ENCODE data around the gene FBXO40.
"Not testable (repeated sequence)": the region's sequence is repeated elsewhere in the genome, so short reads cannot be mapped to it uniquely, and the experiment has no call there.

The FBXO40 gene, protein sequence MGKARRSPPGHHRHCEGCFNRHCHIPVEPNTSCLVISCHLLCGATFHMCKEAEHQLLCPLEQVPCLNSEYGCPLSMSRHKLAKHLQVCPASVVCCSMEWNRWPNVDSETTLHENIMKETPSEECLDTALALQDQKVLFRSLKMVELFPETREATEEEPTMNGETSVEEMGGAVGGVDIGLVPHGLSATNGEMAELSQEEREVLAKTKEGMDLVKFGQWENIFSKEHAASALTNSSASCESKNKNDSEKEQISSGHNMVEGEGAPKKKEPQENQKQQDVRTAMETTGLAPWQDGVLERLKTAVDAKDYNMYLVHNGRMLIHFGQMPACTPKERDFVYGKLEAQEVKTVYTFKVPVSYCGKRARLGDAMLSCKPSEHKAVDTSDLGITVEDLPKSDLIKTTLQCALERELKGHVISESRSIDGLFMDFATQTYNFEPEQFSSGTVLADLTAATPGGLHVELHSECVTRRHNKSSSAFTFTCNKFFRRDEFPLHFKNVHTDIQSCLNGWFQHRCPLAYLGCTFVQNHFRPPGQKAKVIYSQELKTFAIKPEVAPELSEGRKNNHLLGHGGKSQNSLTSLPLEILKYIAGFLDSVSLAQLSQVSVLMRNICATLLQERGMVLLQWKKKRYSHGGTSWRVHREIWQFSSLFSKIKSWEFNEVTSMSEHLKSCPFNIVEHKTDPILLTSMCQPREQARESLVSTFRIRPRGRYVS

DNA sequence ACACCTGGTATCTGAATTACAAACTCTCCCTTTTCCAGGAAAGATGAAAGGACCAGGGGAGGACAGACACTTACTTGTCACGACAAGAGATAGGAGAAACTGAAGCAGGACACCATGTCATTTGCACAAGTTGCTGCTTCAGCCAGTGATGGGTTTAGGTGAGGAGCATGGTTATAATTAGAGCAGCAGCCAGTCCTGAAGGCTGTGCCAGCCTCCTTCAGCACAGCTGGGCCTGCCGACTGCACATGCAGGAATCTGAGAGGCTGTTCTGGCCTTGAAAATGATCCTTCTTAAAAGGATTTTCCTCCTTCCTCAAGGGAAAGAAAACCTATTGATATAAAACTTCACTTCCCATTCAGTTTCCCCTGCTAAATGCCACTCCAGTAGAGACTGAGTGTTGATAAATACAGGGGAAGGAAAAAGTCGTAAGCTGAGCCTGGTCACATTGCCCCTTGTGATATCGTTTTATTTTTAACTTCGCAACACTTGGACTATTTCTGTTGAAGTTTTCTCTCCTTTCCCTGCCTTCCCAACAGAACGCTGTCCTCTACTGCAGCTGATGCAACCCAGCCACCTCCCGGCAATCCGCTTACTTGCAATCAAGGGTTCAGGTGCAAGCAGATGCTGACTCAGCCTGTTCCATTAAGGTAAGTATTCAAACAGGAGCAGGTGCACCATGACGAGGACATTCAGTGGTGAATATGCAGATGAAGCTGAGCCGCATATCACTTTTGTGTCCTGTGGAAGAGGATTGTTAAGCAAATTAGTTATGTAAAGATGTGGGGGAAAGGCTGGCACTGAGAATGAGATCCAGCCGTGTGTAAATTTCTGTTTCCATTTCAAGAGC, at the start of gene FBXO40:
TSS of gene FBXO40 (plus strand) at position 524 of the 847 bp plus-strand sequence. CDS start 27,197 bp downstream, outside the sequence.
- in situ Hi-C loops (cut with HindIII; ENCODE audit: low sequenced_read_pairs) = no loop called here

DNA sequence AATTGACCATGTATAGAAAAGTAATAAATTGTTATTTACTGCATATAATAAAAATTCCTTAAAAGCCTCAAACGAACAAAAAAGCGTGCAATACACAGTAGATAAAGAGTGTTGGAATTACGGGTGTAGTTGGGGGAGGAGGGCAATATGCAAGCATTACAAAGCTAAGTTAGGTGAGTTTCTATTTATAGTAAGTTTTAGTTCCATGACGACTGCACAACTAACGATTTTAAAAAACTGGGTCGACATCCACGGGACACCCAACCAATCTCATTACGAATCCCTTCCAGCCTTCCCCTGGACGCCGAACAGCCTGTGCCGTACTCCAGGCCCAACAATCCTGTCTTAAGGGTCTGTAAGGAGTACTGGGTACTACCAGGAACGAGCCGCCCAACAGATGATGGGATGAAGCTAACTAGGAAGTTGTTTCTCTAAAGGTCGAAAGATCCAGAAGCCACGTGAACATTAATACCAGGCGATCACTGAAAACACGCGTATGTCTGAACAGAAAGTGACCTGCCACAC, 48.1 kb upstream of the FBXO40 start:
- in situ Hi-C loops (cut with HindIII; ENCODE audit: low sequenced_read_pairs) = no loop called here

DNA sequence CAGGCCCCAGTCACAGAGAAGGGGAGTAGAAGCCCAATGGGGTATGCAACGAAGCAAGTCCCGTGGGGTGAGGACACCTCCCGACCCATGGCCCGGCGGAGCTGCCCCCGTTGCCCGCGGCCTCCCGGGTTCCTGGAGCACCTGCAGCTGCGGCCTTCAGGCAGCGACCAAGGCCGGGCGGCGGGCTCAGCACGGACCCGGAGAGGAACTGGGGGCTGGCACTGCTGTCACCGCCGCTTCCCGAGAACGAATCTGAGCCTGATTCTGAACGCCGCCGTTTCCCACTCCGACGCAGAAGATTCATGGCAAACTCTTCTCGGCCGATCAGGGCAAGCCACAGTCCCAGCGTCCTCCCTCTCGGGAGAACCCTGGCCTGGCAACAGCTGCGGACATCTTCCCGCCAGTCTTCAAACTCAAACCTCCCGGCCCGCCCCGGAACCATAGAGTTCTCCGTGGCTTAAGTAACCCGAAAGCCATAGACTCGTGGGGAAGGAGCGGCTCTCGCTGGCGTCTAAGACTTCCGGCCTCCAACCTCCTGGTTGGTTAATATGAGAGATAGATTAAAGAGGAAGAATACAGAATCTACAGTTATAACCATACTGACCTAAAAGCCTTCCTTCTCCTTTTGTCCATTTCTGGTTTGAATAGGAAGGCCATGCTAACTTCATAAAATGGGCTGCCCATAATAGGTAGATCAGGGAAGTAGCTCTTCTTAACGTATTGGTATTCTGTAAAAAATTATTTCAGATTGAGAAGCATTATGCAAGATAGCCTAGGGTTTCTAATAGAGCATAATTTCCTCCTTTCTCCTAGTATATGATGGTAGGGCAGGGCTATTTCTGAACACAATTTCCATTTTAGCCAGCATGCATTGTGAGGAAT, 47.4 kb upstream of the FBXO40 start, which contains the start of gene POLQ:
TSS of gene POLQ (minus strand) at position 415 of the 882 bp plus-strand sequence. CDS start at position 304, 111 bp downstream.
- in situ Hi-C loops (cut with HindIII; ENCODE audit: low sequenced_read_pairs) = no loop called here

DNA sequence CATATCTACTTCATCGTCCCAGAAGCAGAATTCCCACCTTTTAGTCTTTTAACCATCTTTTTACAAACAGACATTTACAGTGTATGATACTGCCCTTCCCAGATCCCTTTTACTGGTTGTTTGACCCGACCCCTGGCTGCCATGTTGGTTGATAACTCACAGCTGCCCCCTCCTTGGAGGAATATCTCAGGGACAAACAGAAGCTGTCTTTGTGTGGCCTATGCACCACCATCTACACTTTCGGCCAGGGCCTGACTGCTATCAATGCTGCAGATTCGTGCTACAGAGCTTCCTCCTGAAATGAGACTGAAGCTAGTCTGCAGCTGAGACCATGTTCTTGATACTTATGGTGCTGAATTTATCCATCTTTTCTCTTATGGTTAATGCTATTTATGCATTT, 40.8 kb upstream of the FBXO40 start:
- in situ Hi-C loops (cut with HindIII; ENCODE audit: low sequenced_read_pairs) = no loop called here

DNA sequence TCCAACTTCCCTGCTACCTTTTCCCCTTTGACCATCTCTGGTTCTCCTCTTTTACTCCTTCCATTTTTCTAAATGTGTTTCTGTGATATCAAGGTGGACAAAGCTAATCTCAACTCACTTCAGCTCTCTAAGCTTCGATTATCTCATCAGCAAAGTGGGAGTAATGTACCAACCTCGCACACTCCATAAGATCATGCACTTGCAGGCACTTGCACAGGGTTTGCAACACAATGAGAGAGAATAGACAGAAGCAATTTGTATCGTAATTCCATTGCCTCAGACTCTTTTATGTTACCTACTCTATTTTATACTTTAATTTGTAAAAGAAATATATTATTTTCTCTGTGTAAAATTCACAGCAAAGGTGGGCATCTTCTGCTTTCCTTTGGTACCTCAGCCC, 40.4 kb upstream of the FBXO40 start:
- in situ Hi-C loops (cut with HindIII; ENCODE audit: low sequenced_read_pairs) = no loop called here

DNA sequence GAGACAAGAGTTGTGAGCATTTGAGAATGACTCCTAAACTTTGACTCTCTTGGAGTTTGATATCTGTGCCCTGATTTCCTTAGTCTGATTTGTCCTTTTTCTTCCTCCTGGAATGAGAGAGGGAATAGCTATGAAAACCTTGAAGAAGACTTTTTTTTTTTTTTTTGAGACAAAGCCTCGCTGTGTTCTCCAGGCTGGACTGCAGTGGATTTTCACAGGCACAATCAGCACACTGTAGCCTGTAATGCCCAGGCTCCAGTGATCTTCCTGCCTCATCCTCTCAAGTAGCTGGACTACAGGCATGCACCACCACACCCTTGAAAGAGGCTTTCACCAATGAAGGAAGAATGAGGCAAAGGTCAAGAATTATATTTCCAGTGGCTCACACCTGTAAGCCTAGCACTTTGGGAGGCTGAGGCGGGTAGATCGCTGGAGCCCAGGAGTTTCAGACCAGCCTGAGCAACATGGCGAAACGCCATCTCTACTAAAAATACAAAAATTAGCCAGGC, 35.7 kb upstream of the FBXO40 start:
- in situ Hi-C loops (cut with HindIII; ENCODE audit: low sequenced_read_pairs) = no loop called here

DNA sequence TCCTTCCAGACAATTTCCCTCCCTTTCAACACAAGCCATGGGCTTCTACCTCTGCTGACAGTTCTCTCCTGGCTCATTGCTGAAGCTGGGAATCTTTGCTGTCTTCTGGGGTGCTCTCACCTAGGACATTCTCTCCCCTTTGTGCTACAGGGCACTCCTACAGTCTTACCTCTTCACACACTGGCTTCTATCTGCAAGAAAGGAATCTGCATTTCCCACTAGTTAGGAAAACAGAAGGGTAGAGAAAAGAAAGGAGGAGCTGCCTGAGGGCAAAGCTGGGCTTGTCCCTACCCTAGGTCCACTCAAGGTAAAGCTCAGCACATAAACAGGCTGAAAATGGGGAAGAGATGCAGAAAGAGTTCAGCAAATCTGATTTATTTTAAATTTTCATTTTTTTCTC, 31.0 kb upstream of the FBXO40 start:
- in situ Hi-C loops (cut with HindIII; ENCODE audit: low sequenced_read_pairs) = no loop called here

DNA sequence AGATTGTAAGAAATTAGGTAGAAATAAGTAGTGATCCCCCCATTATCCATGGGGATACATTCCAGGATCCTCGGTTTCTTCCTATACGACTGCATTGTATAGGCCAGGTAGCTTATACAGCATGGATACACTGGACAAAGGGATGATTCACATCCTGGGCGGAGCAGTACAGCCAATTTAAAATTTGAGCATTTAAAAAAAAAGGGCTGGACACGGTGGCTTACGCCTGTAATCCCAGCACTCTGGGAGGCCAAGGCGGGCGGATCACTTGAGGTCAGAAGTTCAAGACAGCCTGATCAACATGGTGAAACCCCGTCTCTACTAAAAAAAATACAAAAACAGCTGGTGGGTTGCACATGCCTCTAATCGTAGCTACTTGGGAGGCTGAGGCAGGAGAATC, 26.4 kb upstream of the FBXO40 start:
- in situ Hi-C loops (cut with HindIII; ENCODE audit: low sequenced_read_pairs) = no loop called here

DNA sequence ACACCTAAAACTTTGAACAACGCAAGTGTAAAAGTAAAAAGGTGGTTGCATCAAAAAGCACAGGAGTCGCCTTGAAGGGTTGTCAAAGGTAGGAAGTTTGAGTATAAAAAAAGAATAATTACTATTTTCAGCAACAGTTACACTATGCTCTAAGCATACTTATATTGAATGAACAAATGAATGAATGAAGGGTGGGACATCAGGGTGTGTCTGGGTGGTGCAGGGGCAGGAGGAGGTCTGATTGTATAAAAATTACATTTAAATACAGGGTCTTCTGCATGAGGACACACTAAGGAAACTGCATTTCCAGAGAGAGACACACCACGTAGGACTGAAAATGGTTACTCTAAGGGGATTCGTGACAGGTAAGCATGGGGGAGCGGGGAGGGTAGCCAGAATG, 25.5 kb upstream of the FBXO40 start, which contains the start of gene ARGFX:
TSS of gene ARGFX (plus strand) at position 301 of the 400 bp plus-strand sequence. CDS start 2,765 bp downstream, outside the sequence.
- in situ Hi-C loops (cut with HindIII; ENCODE audit: low sequenced_read_pairs) = no loop called here

DNA sequence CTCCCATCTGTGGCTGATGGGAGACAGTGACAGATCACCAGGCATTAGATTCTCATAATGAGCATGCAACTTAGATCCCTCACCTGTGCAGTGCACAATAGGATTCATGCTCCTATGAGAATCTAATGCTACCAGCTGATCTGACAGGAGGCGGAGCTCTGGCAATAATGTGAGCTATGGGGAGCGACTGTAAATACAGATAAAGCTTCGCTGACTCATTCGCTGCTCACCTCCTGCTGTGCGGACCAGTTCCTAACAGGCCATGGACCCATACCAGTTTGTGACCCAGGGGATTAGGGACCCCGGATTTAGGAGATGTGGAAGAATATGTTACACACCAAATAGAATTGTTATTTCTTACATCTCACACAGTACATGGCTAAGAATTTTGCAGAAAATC, 18.7 kb upstream of the FBXO40 start:
- in situ Hi-C loops (cut with HindIII; ENCODE audit: low sequenced_read_pairs) = no loop called here

DNA sequence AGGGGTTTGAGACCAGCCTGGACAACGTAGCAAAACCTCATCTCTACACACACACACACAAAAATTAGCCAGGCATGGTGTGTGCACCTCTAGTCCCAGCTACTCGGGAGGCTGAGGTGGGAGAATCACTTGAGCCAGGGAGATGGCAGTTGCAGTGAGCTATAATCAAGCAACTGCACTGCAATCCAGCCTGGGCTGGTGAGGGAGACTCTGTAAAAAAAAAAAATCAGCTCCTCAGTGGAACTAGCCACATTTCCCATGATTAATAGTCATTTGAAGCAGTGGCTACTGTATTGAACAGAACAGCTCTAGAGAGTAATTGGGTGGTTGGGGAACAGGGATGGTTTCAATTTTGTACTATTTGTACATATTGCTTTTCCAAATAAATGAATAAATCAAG, 11.5 kb upstream of the FBXO40 start:
- in situ Hi-C loops (cut with HindIII; ENCODE audit: low sequenced_read_pairs) = no loop called here

DNA sequence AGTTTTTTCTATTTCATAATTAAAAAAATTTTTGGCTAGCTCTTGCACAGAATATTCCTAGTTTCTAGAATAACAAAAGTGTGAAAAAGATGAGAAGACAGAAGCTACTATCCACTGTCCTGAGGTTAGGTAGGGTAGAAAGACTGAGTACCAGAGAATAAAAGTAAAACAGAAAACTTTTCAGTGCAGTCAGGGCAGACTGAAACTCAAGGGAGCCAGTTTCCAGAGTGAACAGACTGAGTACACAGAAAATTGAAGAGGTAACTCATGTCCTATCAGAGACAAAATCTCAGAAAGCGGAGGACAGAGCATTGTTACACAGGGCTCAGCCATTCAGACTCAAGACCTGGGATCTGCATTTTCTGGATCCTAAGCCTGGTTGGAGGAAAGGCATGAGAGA, 8.8 kb upstream of the FBXO40 start:
- in situ Hi-C loops (cut with HindIII; ENCODE audit: low sequenced_read_pairs) = no loop called here

DNA sequence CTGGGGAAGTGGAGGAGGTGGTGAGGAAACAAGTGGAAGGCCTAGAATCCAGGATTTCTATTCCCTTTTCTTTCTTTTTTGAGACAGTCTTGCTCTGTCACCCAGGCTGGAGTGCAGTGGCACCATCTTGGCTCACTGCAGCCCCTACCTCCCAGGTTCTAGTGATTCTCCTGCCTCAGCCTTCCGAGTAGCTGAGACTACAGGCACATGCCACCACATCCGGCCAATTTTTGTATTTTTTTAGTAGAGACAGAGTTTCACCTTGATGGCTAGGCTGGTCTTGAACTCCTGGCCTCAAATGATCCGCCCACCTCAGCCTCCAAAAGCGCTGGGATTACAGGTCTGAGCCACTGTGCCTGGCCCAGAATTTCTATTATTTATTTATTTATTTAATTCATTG, 627 bp downstream of the FBXO40 start:
- in situ Hi-C loops (cut with HindIII; ENCODE audit: low sequenced_read_pairs) = not testable (repeated sequence)

DNA sequence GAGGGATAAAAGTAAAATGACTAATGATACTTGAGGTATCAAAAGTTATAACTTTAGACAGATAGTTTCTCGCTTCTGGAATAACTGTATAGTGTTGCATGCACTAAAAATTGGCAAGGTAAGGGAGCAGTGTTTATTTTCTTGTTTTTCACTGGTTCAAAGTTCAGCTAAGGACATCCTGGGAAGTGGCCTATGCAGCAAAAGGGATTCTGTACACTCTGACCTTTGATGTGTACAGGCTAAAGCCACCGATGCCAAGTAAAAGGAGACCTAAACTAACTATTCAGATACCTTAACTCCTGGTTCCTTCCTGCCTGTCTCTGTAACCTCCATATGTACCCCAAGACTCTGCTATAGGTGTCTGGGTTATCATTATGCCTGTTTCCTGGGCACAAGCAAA, 1.7 kb downstream of the FBXO40 start:
- in situ Hi-C loops (cut with HindIII; ENCODE audit: low sequenced_read_pairs) = no loop called here

DNA sequence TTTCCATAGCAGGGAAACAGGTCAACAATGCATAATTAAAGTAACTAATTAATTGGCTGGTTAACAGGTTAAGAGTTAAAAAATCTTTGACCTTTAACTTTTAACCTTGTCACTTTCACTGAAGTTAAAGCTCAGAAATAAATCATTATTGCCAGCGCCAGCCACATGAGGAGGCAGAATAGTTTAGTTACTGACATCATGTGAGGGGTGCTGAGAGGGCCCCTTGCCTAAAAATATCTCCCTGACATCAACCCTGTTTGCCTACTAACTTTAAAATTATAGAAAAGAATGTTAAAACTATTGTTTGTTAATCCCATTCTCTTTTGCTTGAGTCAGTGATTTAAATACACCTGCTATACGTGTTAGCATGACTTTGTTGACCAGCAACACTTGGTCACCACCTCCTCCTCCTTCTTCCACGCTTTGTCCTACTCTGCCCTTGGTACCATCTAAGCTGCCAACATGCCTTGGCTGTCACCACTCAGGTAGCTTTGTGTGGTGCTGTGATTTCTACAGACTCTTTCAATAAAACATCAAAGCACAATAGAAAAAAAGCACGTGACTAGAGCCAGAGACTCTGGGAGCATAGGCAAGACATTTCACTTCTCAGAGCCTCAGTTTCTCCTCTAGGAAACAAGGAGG, 2.7 kb downstream of the FBXO40 start:
- in situ Hi-C loops (cut with HindIII; ENCODE audit: low sequenced_read_pairs) = no loop called here

DNA sequence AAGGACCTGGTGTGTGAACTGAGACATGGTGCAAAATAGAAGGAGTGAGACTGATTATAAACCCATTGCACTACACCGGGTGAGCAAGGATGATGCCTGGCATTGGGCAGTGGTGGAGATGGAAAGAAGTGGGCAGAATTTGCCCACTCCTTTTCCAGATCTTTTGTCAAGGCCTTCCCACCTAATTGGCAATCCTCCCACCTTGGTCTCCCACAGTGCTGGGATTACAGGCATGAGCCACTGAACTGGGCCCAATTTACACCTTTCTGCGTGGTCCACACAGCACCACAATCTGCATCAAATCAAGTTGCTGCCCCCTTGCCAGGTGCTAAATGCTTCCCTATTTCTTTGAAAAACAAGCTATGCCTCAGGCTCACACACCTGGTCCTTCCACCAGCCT, 5.4 kb downstream of the FBXO40 start:
- in situ Hi-C loops (cut with HindIII; ENCODE audit: low sequenced_read_pairs) = no loop called here

DNA sequence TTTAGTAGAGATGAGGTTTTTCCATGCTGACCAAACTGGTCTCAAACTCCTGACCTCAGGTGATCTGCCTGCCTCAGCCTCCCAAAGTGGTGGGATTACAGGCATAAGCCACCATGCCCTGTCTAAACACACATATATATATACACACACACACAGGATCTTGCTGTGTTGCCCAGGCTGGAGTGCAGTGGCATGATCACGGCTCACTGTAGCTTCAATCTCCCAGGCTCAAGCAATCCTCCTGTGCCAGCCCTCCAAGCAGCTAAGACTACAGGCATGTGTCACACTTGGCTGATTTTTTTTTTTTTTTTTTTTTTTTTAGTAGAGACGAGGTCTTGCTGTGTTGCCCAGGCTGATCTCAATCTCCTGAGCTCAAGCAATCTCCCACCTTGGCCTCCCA, 6.7 kb downstream of the FBXO40 start:
- in situ Hi-C loops (cut with HindIII; ENCODE audit: low sequenced_read_pairs) = not testable (repeated sequence)

DNA sequence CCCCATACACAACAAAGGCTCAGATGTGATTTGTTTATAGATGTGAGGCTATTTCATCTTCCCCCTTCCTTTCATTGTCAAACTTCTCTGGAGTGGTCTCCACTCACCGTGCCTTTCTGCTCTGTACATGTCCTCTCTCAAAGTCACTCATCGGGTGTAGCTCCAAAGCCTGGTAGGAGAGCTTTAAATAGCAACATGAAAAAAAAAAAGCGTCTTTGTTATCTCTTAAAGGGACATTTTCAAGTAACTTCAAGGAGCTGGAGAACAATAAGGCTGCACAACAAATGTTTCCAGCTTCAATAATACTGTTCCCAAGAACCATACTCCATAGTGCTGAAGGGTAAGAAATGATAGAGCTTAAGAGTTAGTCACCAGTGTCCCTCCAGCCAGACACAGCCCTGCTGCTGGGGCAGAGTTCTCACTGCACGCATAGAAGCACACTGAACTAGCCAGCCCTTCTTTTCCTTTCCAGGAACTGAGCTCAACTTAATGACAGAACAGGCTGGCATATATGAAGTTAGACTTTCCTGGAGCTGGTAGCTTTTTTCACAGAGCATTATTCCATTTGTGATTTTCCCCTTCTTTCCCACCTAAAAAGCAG, 8.1 kb downstream of the FBXO40 start:
- in situ Hi-C loops (cut with HindIII; ENCODE audit: low sequenced_read_pairs) = no loop called here

DNA sequence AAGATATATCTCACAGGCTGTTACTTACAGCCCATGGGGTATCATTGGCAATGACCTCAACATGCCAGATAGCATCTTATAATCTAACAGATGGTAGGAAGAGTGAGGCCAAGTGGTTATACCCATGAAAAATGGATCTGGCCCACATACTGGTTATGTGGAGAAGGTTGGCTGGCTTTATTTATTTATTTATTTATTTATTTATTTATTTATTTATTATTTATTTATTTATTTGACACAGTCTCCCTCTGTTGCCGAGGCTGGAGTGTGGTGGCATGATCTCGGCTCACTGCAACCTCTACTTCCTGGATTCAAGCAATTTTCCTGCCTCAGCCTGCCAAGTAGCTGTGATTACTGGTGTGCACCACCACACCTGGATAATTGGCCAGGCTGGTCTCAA, 11.6 kb downstream of the FBXO40 start:
- in situ Hi-C loops (cut with HindIII; ENCODE audit: low sequenced_read_pairs) = no loop called here
